Activated B cell treated with CpG ODN at 0.5 μM for 24 hours (primary cell): ENCODE data around the gene PLEKHG4B. TPM values are rescaled to one million over a fixed set of nuclear protein-coding genes. Genes with fewer than 3 reads are reported as not detected.
"Not testable (repeated sequence)": the region's sequence is repeated elsewhere in the genome, so short reads cannot be mapped to it uniquely, and the experiment has no call there.

Source experiments
- ATAC-seq: fragments of 200-7000 bp; cut with Tn5 transposase; one replicate; pipeline ENCODE4 v1.10.0; 2021; ENCODE audit warnings: low read depth, mild to moderate bottlenecking, moderate library complexity
- CTCF ChIA-PET: fragments of 350-600 bp; sonication (Branson Sonifier 250); formaldehyde crosslinking; loops from one replicate; lab custom pipeline; 2021; ENCODE audit warnings: antibody characterized with exemption; lab: Charles Lee
- POLR2A ChIA-PET: fragments of 350-600 bp; sonication (Branson Sonifier 250); formaldehyde crosslinking; loops from one replicate; lab custom pipeline; 2021; ENCODE audit warnings: antibody characterized with exemption; lab: Charles Lee
- DNase-seq: peaks from one replicate; pipeline ENCODE4 v3.0.0; 2022
- H3K27ac Mint-ChIP-seq: one replicate; pipeline ENCODE4 v1.8.0; 2020; ENCODE audit warnings: mixed read lengths
- H3K27me3 Mint-ChIP-seq: one replicate; pipeline ENCODE4 v1.8.0; 2021; ENCODE audit warnings: mixed read lengths
- H3K36me3 Mint-ChIP-seq: one replicate; pipeline ENCODE4 v1.8.0; 2021; ENCODE audit warnings: low read depth, mixed read lengths
- H3K4me1 Mint-ChIP-seq: one replicate; pipeline ENCODE4 v1.8.0; 2021; ENCODE audit warnings: mixed read lengths
- H3K4me3 Mint-ChIP-seq: one replicate; pipeline ENCODE4 v1.8.0; 2020; ENCODE audit warnings: mild to moderate bottlenecking, mixed read lengths
- H3K9me3 Mint-ChIP-seq: one replicate; pipeline ENCODE4 v1.8.0; 2020; ENCODE audit warnings: mixed read lengths
- CTCF ChIP-seq: fragments of 200-600 bp; IDR thresholded peaks from one replicate; pipeline ENCODE4 v1.8.0; 2022; ENCODE audit warnings: antibody characterized with exemption, mild to moderate bottlenecking
- intact Hi-C: fragments of 100-400 bp; cut with micrococcal nuclease; formaldehyde crosslinking; loops from one replicate; pipeline ENCODE4 v1.15.1; 2024
- total RNA-seq: library from RNA; stranded (reverse); gene quantifications from 2 replicates; pipeline ENCODE4 v1.2.3, GENCODE V29; 2022

Gene PLEKHG4B
- total RNA-seq, 1 donor from 2014 or later, result not detected

GRCh38 chr5:99815-100214 lies 7.8 kb downstream of the PLEKHG4B start:
- no peak for TF ChIP-seq CTCF
- ATAC-seq (no peak), DNase-seq (no peak)
- Mint-ChIP-seq H3K4me1 (no peaks in the 10 kb centered on the region), H3K4me3 (no peak overlapping the region), H3K9me3 (no peaks in the 10 kb centered on the region), H3K27me3 (peaks cover 10% of the 10 kb centered on the region), H3K27ac (no peak overlapping the region), H3K36me3 (no peaks in the 10 kb centered on the region)
- ChIA-PET POLR2A (no interaction called here), CTCF (no interaction called here)
- intact Hi-C loops, result no loop called here

- no peaks in the 10 kb centered on the region for H3K9me3 Mint-ChIP-seq
- no peak for DNase-seq
- H3K4me1 Mint-ChIP-seq, result no peaks in the 10 kb centered on the region
- H3K36me3 Mint-ChIP-seq, result no peaks in the 10 kb centered on the region
- H3K27me3 Mint-ChIP-seq, result peaks cover 3% of the 10 kb centered on the region
- POLR2A ChIA-PET, result no interaction called here
- intact Hi-C loops, result no loop called here
- CTCF ChIA-PET, result no interaction called here
- H3K4me3 Mint-ChIP-seq, result no peak overlapping the region
- TF ChIP-seq CTCF, result no peak
- no peak overlapping the region for H3K27ac Mint-ChIP-seq
- ATAC-seq, result no peak
These were observed 10.6 kb downstream of the PLEKHG4B start for GRCh38 chr5:102411-103043.

GRCh38 chr5:104106-104505 lies 12.1 kb downstream of the PLEKHG4B start:
- H3K4me1 Mint-ChIP-seq, POLR2A ChIA-PET, DNase-seq, H3K27me3 Mint-ChIP-seq, intact Hi-C loops, CTCF ChIA-PET, H3K9me3 Mint-ChIP-seq, ATAC-seq, H3K27ac Mint-ChIP-seq, H3K4me3 Mint-ChIP-seq, H3K36me3 Mint-ChIP-seq: not testable (repeated sequence)

- no peaks in the 10 kb centered on the region for H3K36me3 Mint-ChIP-seq
- H3K27me3 Mint-ChIP-seq, result peaks cover 1% of the 10 kb centered on the region
- H3K4me1 Mint-ChIP-seq, result no peaks in the 10 kb centered on the region
- intact Hi-C loops, result no loop called here
- no peak overlapping the region for H3K27ac Mint-ChIP-seq
- no peak overlapping the region for H3K4me3 Mint-ChIP-seq
- ATAC-seq (no peak), DNase-seq (no peak)
- H3K9me3 Mint-ChIP-seq, result no peaks in the 10 kb centered on the region
- no peak for TF ChIP-seq CTCF
- ChIA-PET CTCF (no interaction called here), POLR2A (no interaction called here)
These were observed 12.9 kb downstream of the PLEKHG4B start for GRCh38 chr5:104778-105296.

GRCh38 chr5:105504-106070 lies 13.6 kb downstream of the PLEKHG4B start:
- H3K4me3 Mint-ChIP-seq, result no peak overlapping the region
- CTCF ChIA-PET, result no interaction called here

More at GRCh38 chr5:105504-106070, 13.6 kb downstream of the PLEKHG4B start:
- Mint-ChIP-seq H3K27ac (no peak overlapping the region), H3K27me3 (peaks cover 1% of the 10 kb centered on the region), H3K9me3 (no peaks in the 10 kb centered on the region), H3K4me1 (no peaks in the 10 kb centered on the region), H3K36me3 (no peaks in the 10 kb centered on the region)
- DNase-seq (no peak), ATAC-seq (no peak)
- POLR2A ChIA-PET, result no interaction called here
- intact Hi-C loops, result no loop called here
- TF ChIP-seq CTCF, result no peak
